Stomach (tissue), 9 donors: ENCODE results near the gene CNTF. TPM values are rescaled to one million over a fixed set of nuclear protein-coding genes. Genes with fewer than 3 reads are reported as not detected.
A peak's percentile ranks its signal among the peaks of the same experiment; 100 is the strongest.

Source experiments
- DNase-seq, 2 donors: peaks; one replicate each; pipeline versions ENCODE4 v3.0.0 to v3.0.0-alpha.2; 2013 to 2019
- H3K27ac ChIP-seq, 5 donors: fragments of 200-600 bp in 4 of 5; sonication (generic) in 4 of 5; one replicate each; pipeline ENCODE4 v1.5.1; 2013 to 2019; ENCODE audit warnings: mild to moderate bottlenecking in 1 of 5, moderate library complexity in 1 of 5
- H3K27me3 ChIP-seq, 3 donors: fragments of 200-600 bp; sonication (generic); one replicate each; pipeline ENCODE4 v1.5.1; 2017 to 2019; ENCODE audit warnings: mixed run types in 1 of 3
- H3K36me3 ChIP-seq, 4 donors: fragments of 200-600 bp; sonication (generic); 1 replicate in 3 of 4; 2 replicates in 1 of 4; pipeline ENCODE4 v1.5.1; 2016 to 2019
- H3K4me1 ChIP-seq, 4 donors: fragments of 200-600 bp; sonication (generic); one replicate each; pipeline ENCODE4 v1.5.1; 2016 to 2019
- H3K4me3 ChIP-seq, 4 donors: fragments of 200-600 bp; sonication (generic) in 3 of 4; one replicate each; pipeline ENCODE4 v1.5.1; 2016 to 2019; ENCODE audit warnings: mild to moderate bottlenecking in 1 of 4
- H3K9me3 ChIP-seq, 4 donors: fragments of 200-600 bp; sonication (generic); one replicate each; pipeline ENCODE4 v1.5.1; 2016 to 2019
- CTCF ChIP-seq, 7 experiments: fragments of 450-650 bp in 4 of 7; fragments of 200-600 bp in 3 of 7; sonication (generic) in 3 of 7; IDR thresholded peaks; one replicate each; pipeline ENCODE4 v1.5.1; 2016 to 2019; ENCODE audit warnings: antibody characterized with exemption in 7 of 7, control low read depth in 2 of 7, mild to moderate bottlenecking in 1 of 7
- EP300 ChIP-seq: sonication (generic); formaldehyde crosslinking; IDR thresholded peaks from one replicate; pipeline ENCODE4 v1.6.1; 2017; ENCODE audit warnings: antibody characterized with exemption
- POLR2A ChIP-seq, 4 donors: fragments of 450-650 bp; IDR thresholded peaks; one replicate each; pipeline ENCODE4 v1.6.1; 2016; ENCODE audit warnings: antibody characterized with exemption in 4 of 4, control low read depth in 2 of 4, mild to moderate bottlenecking in 1 of 4, moderate library complexity in 1 of 4
- POLR2AphosphoS5 ChIP-seq, 3 donors: sonication (generic); formaldehyde crosslinking; IDR thresholded peaks; one replicate each; pipeline ENCODE4 v1.6.1; 2016; ENCODE audit warnings: antibody characterized with exemption in 3 of 3
- WGBS, 5 donors: extraction: QIAGEN DNeasy Blood & Tissue Kit in 3 of 5; methylation state at CpG; one replicate each; pipeline versions ENCODE4 v1.1.5 to v1.1.7; 2013 to 2018; 5-methylcytosine and 5-hydroxymethylcytosine counted together
- intact Hi-C: fragments of 100-400 bp; cut with DNase I; formaldehyde crosslinking; loops from one replicate; pipeline ENCODE4 v1.15.1; 2023; ENCODE audit warnings: low total_unique reads
- polyA plus RNA-seq, 3 donors: library from polyadenylated mRNA; stranded (reverse); fragments of 200-250 nt; gene quantifications; one replicate each; pipeline ENCODE4 v1.2.3, GENCODE V29; 2013
- total RNA-seq, 5 donors: library from RNA; depleted of rRNA; stranded (reverse); fragments of >200 nt; gene quantifications; one replicate each; pipeline versions ENCODE4 v1.1.0 to v1.2.3, GENCODE V29; 2014 to 2016
- donor health status: healthy with polysubstance abuse.
- donor health status: Bipolar disorder and iron deficiency.
- donor health status: healthy.

CNTF gene
- total and polyA plus RNA-seq, 8 donors: 0.25 to 3.9 (median 0.60) TPM; not detected in 4

- no peak overlapping the region for H3K27ac ChIP-seq
- H3K4me1 ChIP-seq: peaks cover 0 to 8% (median 3%) of the 10 kb centered on the region in 4 donors
- H3K27me3 ChIP-seq: no peaks in the 10 kb centered on the region
- no peaks in the 10 kb centered on the region for H3K36me3 ChIP-seq
- no peak for TF ChIP-seq CTCF (IDR thresholded peaks at IDR 0.05)
- WGBS, 5 donors: 68 to 86% (median 72%) methylated on average over 2 of the region's 2 CpGs
- H3K9me3 ChIP-seq: no peaks in the 10 kb centered on the region
- intact Hi-C loops: loop anchor here (10.0 kb wide), 1 partner anchor 132 kb away; no protein-coding TSS in a partner anchor
- no peak overlapping the region for H3K4me3 ChIP-seq
- DNase-seq: no peak
These were observed 30.3 kb downstream of the CNTF start for GRCh38 chr11:58652726-58653280.

- peak; percentile 84 to 92 for DNase-seq
- H3K9me3 ChIP-seq: no peaks in the 10 kb centered on the region
- WGBS, 5 donors: 20 to 27% (median 21%) methylated on average over 12 of the region's 12 CpGs
- H3K36me3 ChIP-seq: no peaks in the 10 kb centered on the region
- intact Hi-C loops: loop anchor here (10.0 kb wide), 1 partner anchor 131 kb away; no protein-coding TSS in a partner anchor
- peak in 1 of 3 donors; percentile 36 for TF ChIP-seq POLR2AphosphoS5 (IDR thresholded peaks at IDR 0.05)
- TF ChIP-seq POLR2A (IDR thresholded peaks at IDR 0.05): no peak
- TF ChIP-seq CTCF (IDR thresholded peaks at IDR 0.05): peak in 5 of 7 experiments; percentile 72 to 91 (median 84)
- H3K27me3 ChIP-seq: no peaks in the 10 kb centered on the region
- no peak overlapping the region for H3K4me3 ChIP-seq
- no peak overlapping the region for H3K27ac ChIP-seq
- H3K4me1 ChIP-seq: peaks cover 0 to 8% (median 3%) of the 10 kb centered on the region in 4 donors
These were observed 31.8 kb downstream of the CNTF start for GRCh38 chr11:58654079-58654907.

DNA sequence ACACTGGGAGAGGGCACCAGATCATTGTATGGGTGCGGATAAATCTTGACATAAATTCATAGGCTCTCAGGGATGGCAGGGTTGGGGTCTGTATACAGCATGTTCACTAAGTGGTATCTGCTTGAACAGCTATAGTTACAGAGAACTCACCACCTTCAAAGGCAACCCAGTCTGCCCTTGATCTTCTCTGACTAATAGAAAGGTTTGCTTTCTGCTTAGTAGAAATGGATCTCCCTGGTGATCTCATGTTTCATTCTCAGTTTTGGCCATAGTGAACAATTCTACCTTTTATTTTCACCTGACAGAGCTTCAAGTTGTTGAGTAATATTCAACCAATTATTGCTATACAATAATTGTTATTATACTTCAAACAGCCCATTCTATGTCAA lies 32.4 kb downstream of the CNTF start:
- peaks cover 0 to 8% (median 3%) of the 10 kb centered on the region in 4 donors for H3K4me1 ChIP-seq
- DNase-seq: no peak
- H3K4me3 ChIP-seq: no peak overlapping the region
- intact Hi-C loops: loop anchor here (10.0 kb wide), 1 partner anchor 130 kb away; no protein-coding TSS in a partner anchor
- 89 to 100% (median 95%) methylated on average over 1 of the region's 1 CpG for WGBS, 5 donors
- no peaks in the 10 kb centered on the region for H3K9me3 ChIP-seq
- TF ChIP-seq EP300 (no peak), POLR2AphosphoS5 (IDR thresholded peaks at IDR 0.05) (no peak), CTCF (IDR thresholded peaks at IDR 0.05) (no peak)
- H3K27me3 ChIP-seq: no peaks in the 10 kb centered on the region
- no peak overlapping the region for H3K27ac ChIP-seq
- no peaks in the 10 kb centered on the region for H3K36me3 ChIP-seq

DNA sequence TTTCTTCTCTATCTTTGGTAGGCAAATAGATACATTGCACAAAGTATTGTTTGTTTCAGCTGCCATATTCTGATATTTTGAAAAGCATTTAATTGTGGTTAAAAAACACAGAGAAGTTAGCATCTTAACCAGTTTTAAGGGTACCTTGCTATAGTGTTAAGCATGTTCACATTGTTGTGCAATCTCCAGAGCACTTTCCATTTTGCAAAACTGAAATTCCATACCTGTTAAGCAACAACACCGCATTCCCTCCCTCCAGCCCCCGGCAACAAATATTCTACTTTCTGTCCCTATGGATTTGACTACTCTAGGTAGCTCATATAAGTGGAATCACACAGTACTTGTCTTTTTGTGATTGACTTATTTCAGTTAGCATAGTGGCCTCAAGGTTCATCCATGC lies 33.9 kb downstream of the CNTF start:
- intact Hi-C loops: loop anchor here (10.0 kb wide), 1 partner anchor 128 kb away; no protein-coding TSS in a partner anchor
- Histone ChIP-seq H3K4me1 (peaks cover 0 to 8% (median 3%) of the 10 kb centered on the region in 4 donors), H3K4me3 (no peak overlapping the region), H3K27ac (no peak overlapping the region), H3K27me3 (no peaks in the 10 kb centered on the region), H3K9me3 (no peaks in the 10 kb centered on the region), H3K36me3 (no peaks in the 10 kb centered on the region)
- 91 to 98% (median 95%) methylated on average over 2 of the region's 2 CpGs for WGBS, 5 donors
- no peak for DNase-seq
- no peak for TF ChIP-seq POLR2A (IDR thresholded peaks at IDR 0.05)
- no peak for TF ChIP-seq EP300
- TF ChIP-seq CTCF (IDR thresholded peaks at IDR 0.05): no peak
- TF ChIP-seq POLR2AphosphoS5 (IDR thresholded peaks at IDR 0.05): no peak
